A549 (cell line): ENCODE measurements around the gene SYT2. TPM values are rescaled to one million over a fixed set of nuclear protein-coding genes. Genes with fewer than 3 reads are reported as not detected.

Source experiments
- ATAC-seq, 2 experiments: fragments of 200-7000 bp in 1 of 2; fragments of >200 bp in 1 of 2; cut with Nextera tagmentation in 1 of 2; cut with Tn5 transposase in 1 of 2; 3 replicates each; pipeline versions ENCODE4 v1.8.0 to v1.9.1; 2018 to 2020; ENCODE audit warnings: mild to moderate bottlenecking in 1 of 2, moderate library complexity in 1 of 2
- CTCF ChIA-PET: fragments of 300-600 bp; sonication (Branson Sonifier 250); formaldehyde crosslinking; extraction: SDS; loops from one replicate; lab custom pipeline; 2021; ENCODE audit warnings: antibody characterized with exemption, inconsistent platforms; lab: Yijun Ruan, JAX
- POLR2A ChIA-PET: fragments of 350-600 bp; formaldehyde crosslinking; extraction: SDS; loops from one replicate; lab custom pipeline; 2021; ENCODE audit warnings: antibody characterized with exemption, inconsistent platforms; lab: Yijun Ruan, JAX
- DNase-seq, 2 experiments: peaks; one replicate each; pipeline versions ENCODE4 v3.0.0 to v3.0.0-alpha.2; 2011 to 2016; ENCODE audit warnings: low read depth in 1 of 2, low spot score in 1 of 2
- FAIRE-seq: peaks from 2 replicates; lab custom pipeline; 2011; peaks lifted over from hg19 to GRCh38; lab: Jason Lieb, UNC
- H3K27ac ChIP-seq, 2 experiments: fragments of >200 bp; sonication (Bioruptor Twin); formaldehyde crosslinking; 3 replicates each; pipeline ENCODE4 v1.5.1; 2016 to 2017
- H3K4me1 ChIP-seq: fragments of >200 bp; sonication (Bioruptor Twin); formaldehyde crosslinking; 3 replicates; pipeline ENCODE4 v1.6.1; 2016
- H3K4me2 ChIP-seq: fragments of >200 bp; sonication (Bioruptor Twin); formaldehyde crosslinking; 3 replicates; pipeline ENCODE4 v1.6.1; 2016
- H3K4me3 ChIP-seq: fragments of >200 bp; sonication (Bioruptor Twin); formaldehyde crosslinking; 3 replicates; pipeline ENCODE4 v1.5.1; 2016
- H3K9me3 ChIP-seq: fragments of >200 bp; sonication (Bioruptor Twin); formaldehyde crosslinking; 3 replicates; pipeline ENCODE4 v1.6.1; 2016
- BHLHE40 ChIP-seq: IDR thresholded peaks from 2 replicates; pipeline ENCODE4 v1.6.1; 2012; ENCODE audit warnings: low read depth, low read length, inconsistent platforms
- CEBPB ChIP-seq, 2 experiments: fragments of >200 bp in 1 of 2; sonication (Bioruptor Twin) in 1 of 2; formaldehyde crosslinking in 1 of 2; IDR thresholded peaks; 2 replicates each; pipeline ENCODE4 v1.6.1; 2012 to 2016
- CHD4 ChIP-seq: fragments of 200-600 bp; sonication (generic); IDR thresholded peaks from 2 replicates; pipeline ENCODE4 v1.6.1; 2016; ENCODE audit warnings: antibody characterized with exemption, mild to moderate bottlenecking, borderline replicate concordance
- E2F6 ChIP-seq: IDR thresholded peaks from 2 replicates; pipeline ENCODE4 v1.6.1; 2012; ENCODE audit warnings: low read depth, borderline replicate concordance
- ESRRA ChIP-seq: fragments of 150-350 bp; IDR thresholded peaks from 2 replicates; pipeline ENCODE4 v1.6.1; 2014; ENCODE audit warnings: mild to moderate bottlenecking, low read length, borderline replicate concordance
- FOSB ChIP-seq: fragments of 250-450 bp; sonication (Bioruptor Pico); IDR thresholded peaks from 2 replicates; pipeline ENCODE4 v1.5.0; 2020; ENCODE audit warnings: mild to moderate bottlenecking, moderate library complexity
- FOSL2 ChIP-seq, 2 experiments: fragments of 450-650 bp in 1 of 2; fragments of >200 bp in 1 of 2; sonication (Bioruptor Twin) in 1 of 2; formaldehyde crosslinking; IDR thresholded peaks; 2 replicates each; pipeline versions ENCODE4 v1.5.0 to v1.6.1; 2016 to 2020; ENCODE audit warnings: mild to moderate bottlenecking in 1 of 2, moderate library complexity in 1 of 2
- HMGXB4 ChIP-seq: fragments of 250-450 bp; sonication (Bioruptor Pico); IDR thresholded peaks from 2 replicates; pipeline ENCODE4 v1.5.0; 2021; ENCODE audit warnings: mild to moderate bottlenecking, moderate library complexity, borderline replicate concordance
- HOXA7 ChIP-seq: fragments of 250-450 bp; sonication (Bioruptor Pico); IDR thresholded peaks from 2 replicates; pipeline ENCODE4 v1.5.0; 2020; ENCODE audit warnings: mild to moderate bottlenecking, moderate library complexity
- JUN ChIP-seq, 2 experiments: fragments of >200 bp; sonication (Bioruptor Twin); formaldehyde crosslinking; IDR thresholded peaks; 2 replicates in 1 of 2; 3 replicates in 1 of 2; pipeline ENCODE4 v1.6.1; 2016 to 2017
- JUNB ChIP-seq: fragments of >200 bp; sonication (Bioruptor Twin); formaldehyde crosslinking; IDR thresholded peaks from 2 replicates; pipeline ENCODE4 v1.6.1; 2016
- KDM5A ChIP-seq: fragments of 200-600 bp; sonication (generic); IDR thresholded peaks from 2 replicates; pipeline ENCODE4 v1.6.1; 2016; ENCODE audit warnings: antibody characterized with exemption, mild to moderate bottlenecking
- NPAS2 ChIP-seq: fragments of 250-450 bp; sonication (Bioruptor Pico); IDR thresholded peaks from 2 replicates; pipeline ENCODE4 v1.8.0; 2022; ENCODE audit warnings: mild to moderate bottlenecking, moderate library complexity, borderline replicate concordance
- PHF8 ChIP-seq: fragments of 200-600 bp; sonication (generic); IDR thresholded peaks from 2 replicates; pipeline ENCODE4 v1.6.1; 2016; ENCODE audit warnings: low read depth, mild to moderate bottlenecking, antibody characterized with exemption, moderate library complexity, borderline replicate concordance
- POLR2A ChIP-seq: IDR thresholded peaks from 2 replicates; pipeline ENCODE4 v1.6.1; 2012; ENCODE audit warnings: mild to moderate bottlenecking, low read length
- POLR2AphosphoS2 ChIP-seq: conservative IDR thresholded peaks from 2 replicates; pipeline ENCODE4 v1.6.1; 2012; ENCODE audit warnings: low read length, improper control_type of control experiment, inconsistent platforms
- RAD21 ChIP-seq, 2 experiments: fragments of >200 bp in 1 of 2; sonication (Bioruptor Twin) in 1 of 2; formaldehyde crosslinking in 1 of 2; IDR thresholded peaks in 1 of 2; conservative IDR thresholded peaks in 1 of 2; 2 replicates in 1 of 2; 3 replicates in 1 of 2; pipeline ENCODE4 v1.6.1; 2012 to 2018; ENCODE audit warnings: inconsistent platforms in 1 of 2
- RARB ChIP-seq: fragments of 250-450 bp; sonication (Bioruptor Pico); IDR thresholded peaks from 2 replicates; pipeline ENCODE4 v1.8.0; 2021; ENCODE audit warnings: mild to moderate bottlenecking, moderate library complexity
- RFX5 ChIP-seq: fragments of 450-650 bp; IDR thresholded peaks from 2 replicates; pipeline ENCODE4 v1.7.1; 2014; ENCODE audit warnings: antibody characterized with exemption, mild to moderate bottlenecking, moderate library complexity
- ZSCAN20 ChIP-seq: fragments of 250-450 bp; sonication (Bioruptor Pico); IDR thresholded peaks from 2 replicates; pipeline ENCODE4 v1.8.0; 2022; ENCODE audit warnings: mild to moderate bottlenecking, moderate library complexity
- WGBS: methylation state at CpG from one replicate; pipeline ENCODE4 v1.1.6; 2017; ENCODE audit errors: missing lambda C conversion rate; 5-methylcytosine and 5-hydroxymethylcytosine counted together
- polyA plus RNA-seq, 4 experiments: library from polyadenylated mRNA; depleted of rRNA in 3 of 4; stranded (reverse); fragments of >200 nt; fragmentation: RNase III in 1 of 4; extraction: RNeasy Plus Mini Kit Qiagen cat#74134 plus additional on column Dnase treatment in 1 of 4; gene quantifications; 2 replicates in 3 of 4; 3 replicates in 1 of 4; pipeline ENCODE4 v1.2.3, GENCODE V29; 2011 to 2017
- TF ChIP-seq, protein P1 (sequence below): fragments of 250-450 bp; sonication (Bioruptor Pico); IDR thresholded peaks from 2 replicates; pipeline ENCODE4 v1.5.0; 2020; ENCODE audit warnings: low read depth, mild to moderate bottlenecking, moderate library complexity
- TF ChIP-seq, protein P2 (sequence below): IDR thresholded peaks from 2 replicates; pipeline ENCODE4 v1.6.1; 2012

Gene SYT2
- polyA plus RNA-seq, 2 of the 4 experiments (the other 2 are of a cell fraction): 0.03 to 0.04 TPM

- Histone ChIP-seq H3K4me1 (peaks cover 27% of the 10 kb centered on the region), H3K4me2 (peak overlapping the region; percentile 99; the same call in 1 of the 3 replicates), H3K4me3 (peak overlapping the region; percentile 52; the same call in 1 of the 3 replicates), H3K27ac (no peak overlapping the region), H3K9me3 (no peaks in the 10 kb centered on the region)
- DNase-seq (no peak), ATAC-seq (no peak), FAIRE-seq (no peak)
- WGBS: 48% methylated on average over 9 of the region's 12 CpGs
- CTCF ChIA-PET: interaction anchor here (4.5 kb wide), 1 partner anchor 10 kb away, joined by 37 read pairs; no protein-coding TSS in a partner anchor
- no peak for TF ChIP-seq NPAS2
- no peak for TF ChIP-seq RAD21 (conservative IDR thresholded peaks at IDR 0.05 in 1 of 2, IDR thresholded peaks at IDR 0.05 in 1 of 2)
- TF ChIP-seq CEBPB (IDR thresholded peaks at IDR 0.05): no peak
- TF ChIP-seq JUN (IDR thresholded peaks at IDR 0.05): no peak
- no peak for TF ChIP-seq FOSL2 (IDR thresholded peaks at IDR 0.05)
- TF ChIP-seq FOSL2 (CRISPR knock-in tag; IDR thresholded peaks at IDR 0.05): no peak
- no peak for TF ChIP-seq ESRRA
- no peak for TF ChIP-seq HMGXB4
- TF ChIP-seq JUNB: no peak
- TF ChIP-seq CHD4: no peak
- no peak for TF ChIP-seq POLR2A
- TF ChIP-seq, protein P1, sequence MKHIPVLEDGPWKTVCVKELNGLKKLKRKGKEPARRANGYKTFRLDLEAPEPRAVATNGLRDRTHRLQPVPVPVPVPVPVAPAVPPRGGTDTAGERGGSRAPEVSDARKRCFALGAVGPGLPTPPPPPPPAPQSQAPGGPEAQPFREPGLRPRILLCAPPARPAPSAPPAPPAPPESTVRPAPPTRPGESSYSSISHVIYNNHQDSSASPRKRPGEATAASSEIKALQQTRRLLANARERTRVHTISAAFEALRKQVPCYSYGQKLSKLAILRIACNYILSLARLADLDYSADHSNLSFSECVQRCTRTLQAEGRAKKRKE (CRISPR knock-in tag): no peak
- TF ChIP-seq, protein P2, sequence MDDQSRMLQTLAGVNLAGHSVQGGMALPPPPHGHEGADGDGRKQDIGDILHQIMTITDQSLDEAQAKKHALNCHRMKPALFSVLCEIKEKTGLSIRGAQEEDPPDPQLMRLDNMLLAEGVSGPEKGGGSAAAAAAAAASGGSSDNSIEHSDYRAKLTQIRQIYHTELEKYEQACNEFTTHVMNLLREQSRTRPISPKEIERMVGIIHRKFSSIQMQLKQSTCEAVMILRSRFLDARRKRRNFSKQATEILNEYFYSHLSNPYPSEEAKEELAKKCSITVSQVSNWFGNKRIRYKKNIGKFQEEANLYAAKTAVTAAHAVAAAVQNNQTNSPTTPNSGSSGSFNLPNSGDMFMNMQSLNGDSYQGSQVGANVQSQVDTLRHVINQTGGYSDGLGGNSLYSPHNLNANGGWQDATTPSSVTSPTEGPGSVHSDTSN: no peak
- TF ChIP-seq POLR2AphosphoS2: no peak
- no peak for TF ChIP-seq RFX5
- TF ChIP-seq E2F6: no peak
- TF ChIP-seq RARB: no peak
- no peak for TF ChIP-seq PHF8
- POLR2A ChIA-PET: interaction anchor here (0.7 kb wide), 1 partner anchor 23 kb away, joined by 3 read pairs; no protein-coding TSS in a partner anchor
Observed at GRCh38 chr1:202708456-202709275, 1.6 kb downstream of the SYT2 start.

GRCh38 chr1:202706851-202707250 lies 3.4 kb downstream of the SYT2 start:
- DNase-seq: no peak
- Histone ChIP-seq H3K27ac (no peak overlapping the region), H3K4me3 (no peak overlapping the region), H3K4me1 (peaks cover 13% of the 10 kb centered on the region; the same call in 2 of the 3 replicates), H3K4me2 (no peak overlapping the region), H3K9me3 (no peaks in the 10 kb centered on the region)
- CTCF ChIA-PET: interaction anchor here (0.9 kb wide), 1 partner anchor 118 kb away, joined by 3 read pairs; no protein-coding TSS in a partner anchor
- TF ChIP-seq KDM5A: no peak
- TF ChIP-seq HOXA7 (CRISPR knock-in tag): no peak
- TF ChIP-seq FOSB (CRISPR knock-in tag): no peak
- TF ChIP-seq NPAS2: no peak
- TF ChIP-seq, protein P2: no peak
- no peak for TF ChIP-seq ZSCAN20 (CRISPR knock-in tag)
- TF ChIP-seq BHLHE40: no peak
- ATAC-seq: no peak
- 35% methylated on average over 5 of the region's 5 CpGs for WGBS
- POLR2A ChIA-PET: no interaction called here
- no peak for FAIRE-seq
